IPS-15b (cell line): ENCODE measurements around the gene HARS1.
"Not testable (repeated sequence)": the region's sequence is repeated elsewhere in the genome, so short reads cannot be mapped to it uniquely, and the experiment has no call there.

ENCODE experiments used
- H3K27me3 ChIP-seq: one replicate; pipeline ENCODE4 v1.6.1; 2013; ENCODE audit warnings: low read length; ENCODE audit not compliant: control insufficient read depth, insufficient read depth
- H3K36me3 ChIP-seq: one replicate; pipeline ENCODE4 v1.6.1; 2013; ENCODE audit warnings: low read length; ENCODE audit not compliant: control insufficient read depth, insufficient read depth
- H3K4me1 ChIP-seq: one replicate; pipeline ENCODE4 v1.6.1; 2013; ENCODE audit warnings: mild to moderate bottlenecking, low read length; ENCODE audit not compliant: control insufficient read depth, insufficient read depth
- H3K4me3 ChIP-seq: one replicate; pipeline ENCODE4 v1.5.1; 2013; ENCODE audit warnings: low read depth, low read length
- H3K9ac ChIP-seq: one replicate; pipeline ENCODE4 v1.6.1; 2013; ENCODE audit warnings: low read depth, mild to moderate bottlenecking, low read length
- H3K9me3 ChIP-seq: one replicate; pipeline ENCODE4 v1.6.1; 2013; ENCODE audit warnings: mild to moderate bottlenecking, low read length; ENCODE audit not compliant: control insufficient read depth, insufficient read depth

HARS1 gene

DNA sequence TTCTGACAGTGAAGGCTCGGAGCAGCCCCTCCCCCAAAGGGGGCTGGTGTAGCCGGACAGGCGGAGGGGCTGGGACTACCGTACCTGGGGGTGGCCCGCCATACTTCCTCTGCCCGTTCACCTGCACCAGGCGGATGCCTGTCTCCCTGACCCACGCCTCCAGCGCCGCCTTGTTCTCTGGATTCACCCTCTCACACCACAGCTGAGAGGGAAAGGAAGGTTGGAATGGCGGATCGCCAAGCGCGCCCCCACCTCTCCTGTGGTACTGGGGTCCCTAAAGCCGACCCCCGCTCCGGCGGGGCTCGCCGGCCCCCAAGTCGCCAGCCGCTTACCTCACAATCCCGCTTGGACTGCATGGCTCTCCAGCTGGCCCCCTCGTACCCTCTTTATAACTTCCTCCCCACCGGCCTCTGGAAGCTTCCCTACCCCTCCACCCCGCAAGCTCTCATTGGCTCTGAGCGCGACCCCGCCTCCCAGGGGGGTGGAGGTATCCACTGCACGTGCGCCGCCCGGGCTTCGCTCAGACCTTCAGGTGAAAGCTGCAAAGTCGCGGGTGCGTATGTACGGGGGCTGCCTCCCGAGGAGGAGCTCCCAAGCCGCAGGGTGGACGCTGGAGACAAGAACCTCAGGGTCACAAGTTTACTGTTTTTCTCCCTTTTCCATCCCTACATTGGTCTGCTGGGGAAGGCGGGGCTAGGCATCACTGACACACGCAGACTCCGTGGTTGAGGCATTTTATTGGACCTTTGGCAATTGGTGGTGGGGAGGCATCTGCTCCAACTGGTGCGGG lies 17.8 kb downstream of the HARS1 start, which contains the start of gene DND1:
Gene DND1 (minus strand): TSS at position 390 of the 790 bp plus-strand sequence. CDS start 34 bp downstream, at position 356.
- Histone ChIP-seq H3K9me3 (no peaks in the 10 kb centered on the region), H3K9ac (peak within 1 kb of the TSS; percentile 37), H3K4me3 (peak within 1 kb of the TSS; percentile 26), H3K36me3 (peaks cover 50% of the 10 kb centered on the region), H3K27me3 (no peaks in the 10 kb centered on the region), H3K4me1 (peaks cover 4% of the 10 kb centered on the region)

- Histone ChIP-seq H3K9ac (peak overlapping the region; percentile 37), H3K9me3 (no peaks in the 10 kb centered on the region), H3K27me3 (no peaks in the 10 kb centered on the region), H3K4me1 (peaks cover 4% of the 10 kb centered on the region), H3K36me3 (peaks cover 54% of the 10 kb centered on the region), H3K4me3 (peak overlapping the region; percentile 26)
Measured at GRCh38 chr5:140672455-140673186, 18.5 kb downstream of the HARS1 start.

DNA sequence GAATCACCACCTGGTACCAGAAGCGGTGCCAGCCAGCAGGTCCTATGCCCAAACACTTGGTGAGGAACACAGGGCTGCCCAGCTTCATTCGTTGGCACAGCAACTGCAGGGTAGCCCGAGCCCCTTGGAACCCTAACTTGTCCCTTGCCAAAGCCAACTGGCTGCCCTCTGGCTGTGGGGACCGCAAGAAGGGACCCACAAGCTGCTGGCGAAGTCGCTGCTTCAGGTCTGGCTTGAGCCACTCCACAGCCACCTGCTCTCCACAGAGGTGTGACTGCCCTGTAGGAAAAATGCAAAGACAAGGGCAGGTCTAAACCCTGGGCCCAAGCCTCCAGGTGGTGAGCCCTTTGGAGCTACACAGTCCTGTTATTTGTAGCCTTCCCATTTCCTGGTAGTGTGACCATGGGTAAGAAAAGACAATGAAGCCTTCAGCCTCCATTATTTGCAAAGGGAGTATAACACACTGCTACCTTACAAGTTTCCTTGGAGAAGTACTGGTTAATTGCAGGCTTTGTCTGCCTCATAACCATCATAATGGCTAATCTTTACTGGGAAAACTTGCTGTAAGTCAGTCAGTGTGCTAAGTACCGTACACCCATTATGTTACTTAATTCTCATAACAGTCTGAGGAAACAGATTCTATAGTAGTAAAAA lies 19.6 kb downstream of the HARS1 start:
- H3K4me3 ChIP-seq = no peak overlapping the region
- no peaks in the 10 kb centered on the region for H3K9me3 ChIP-seq
- H3K27me3 ChIP-seq = no peaks in the 10 kb centered on the region
- H3K9ac ChIP-seq = no peak overlapping the region
- H3K4me1 ChIP-seq = peaks cover 4% of the 10 kb centered on the region
- peaks cover 52% of the 10 kb centered on the region for H3K36me3 ChIP-seq

- not testable (repeated sequence) for H3K27me3 ChIP-seq, H3K4me3 ChIP-seq, H3K9ac ChIP-seq, H3K4me1 ChIP-seq, H3K9me3 ChIP-seq
- peaks cover 47% of the 10 kb centered on the region for H3K36me3 ChIP-seq
Measured at GRCh38 chr5:140671035-140671434, 20.1 kb downstream of the HARS1 start.

- H3K27me3 ChIP-seq = no peaks in the 10 kb centered on the region
- peak within 1 kb of the TSS; percentile 88 for H3K9ac ChIP-seq
- H3K9me3 ChIP-seq = no peaks in the 10 kb centered on the region
- H3K36me3 ChIP-seq = peaks cover 36% of the 10 kb centered on the region
- H3K4me3 ChIP-seq = peak within 1 kb of the TSS; percentile 84
- no peaks in the 10 kb centered on the region for H3K4me1 ChIP-seq
Measured at GRCh38 chr5:140664359-140665119, 26.6 kb downstream of the HARS1 start, which contains the start of gene WDR55. Gene WDR55, plus strand, starts transcription at chr5:140664904. Its CDS starts 9 bp downstream, at chr5:140664913.

GRCh38 chr5:140664030-140664358 lies 27.2 kb downstream of the HARS1 start:
- no peaks in the 10 kb centered on the region for H3K9me3 ChIP-seq

GRCh38 chr5:140660371-140660770 lies 30.8 kb downstream of the HARS1 start:
- not testable (repeated sequence) for H3K27me3 ChIP-seq, H3K9ac ChIP-seq, H3K4me3 ChIP-seq, H3K9me3 ChIP-seq, H3K4me1 ChIP-seq
- H3K36me3 ChIP-seq = peaks cover 32% of the 10 kb centered on the region

More at GRCh38 chr5:140664030-140664358, 27.2 kb downstream of the HARS1 start:
- peak overlapping the region; percentile 79 for H3K9ac ChIP-seq
- H3K36me3 ChIP-seq = peaks cover 32% of the 10 kb centered on the region
- peak overlapping the region; percentile 84 for H3K4me3 ChIP-seq
- no peaks in the 10 kb centered on the region for H3K27me3 ChIP-seq
- no peaks in the 10 kb centered on the region for H3K4me1 ChIP-seq

DNA sequence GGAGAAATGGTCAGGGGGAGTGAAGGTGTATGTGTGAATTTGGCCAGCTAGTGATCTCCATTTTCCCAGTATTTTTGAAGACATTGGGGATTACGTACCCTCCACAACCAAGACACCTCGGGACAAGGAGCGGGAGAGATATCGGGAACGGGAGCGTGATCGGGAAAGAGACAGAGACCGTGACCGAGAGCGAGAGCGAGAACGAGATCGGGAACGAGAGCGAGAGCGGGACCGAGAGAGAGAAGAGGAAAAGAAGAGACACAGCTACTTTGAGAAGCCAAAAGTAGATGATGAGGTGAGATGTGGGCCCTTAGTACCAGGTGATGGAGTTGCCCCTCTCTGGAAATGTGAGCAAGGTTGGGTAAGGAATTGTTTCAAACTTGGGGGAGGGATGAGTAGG lies 32.3 kb downstream of the HARS1 start:
- H3K4me3 ChIP-seq = no peak overlapping the region
- no peaks in the 10 kb centered on the region for H3K9me3 ChIP-seq
- no peak overlapping the region for H3K9ac ChIP-seq
- no peaks in the 10 kb centered on the region for H3K4me1 ChIP-seq
- peaks cover 38% of the 10 kb centered on the region for H3K36me3 ChIP-seq
- no peaks in the 10 kb centered on the region for H3K27me3 ChIP-seq

DNA sequence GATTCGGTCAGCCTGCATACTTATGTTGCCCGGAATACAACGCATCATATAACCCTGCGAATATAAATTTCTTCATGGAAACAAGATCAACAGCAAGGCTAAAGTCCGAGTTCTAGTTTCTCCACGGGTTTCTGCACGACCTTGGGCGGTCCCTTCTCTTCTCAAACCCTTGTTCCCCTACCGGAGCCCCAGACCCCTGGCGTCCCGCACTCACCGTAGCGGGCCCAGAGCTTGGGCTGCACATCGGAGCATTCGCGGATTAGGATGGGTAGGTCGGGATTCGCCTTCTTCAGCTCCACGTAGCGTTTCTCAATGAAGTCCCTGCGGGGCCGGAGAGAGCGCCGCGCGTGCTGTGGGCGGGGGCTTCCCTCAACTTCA lies 44.1 kb downstream of the HARS1 start:
- peaks cover 39% of the 10 kb centered on the region for H3K36me3 ChIP-seq
- no peaks in the 10 kb centered on the region for H3K4me1 ChIP-seq
- peak overlapping the region; percentile 83 for H3K9ac ChIP-seq
- no peaks in the 10 kb centered on the region for H3K27me3 ChIP-seq
- H3K4me3 ChIP-seq = peak overlapping the region; percentile 99
- H3K9me3 ChIP-seq = no peaks in the 10 kb centered on the region

- Histone ChIP-seq H3K9me3 (no peaks in the 10 kb centered on the region), H3K27me3 (no peaks in the 10 kb centered on the region), H3K36me3 (peaks cover 37% of the 10 kb centered on the region), H3K9ac (no peak overlapping the region), H3K4me3 (no peak overlapping the region), H3K4me1 (peaks cover 4% of the 10 kb centered on the region)
Measured at GRCh38 chr5:140642718-140643117, 48.5 kb downstream of the HARS1 start.

DNA sequence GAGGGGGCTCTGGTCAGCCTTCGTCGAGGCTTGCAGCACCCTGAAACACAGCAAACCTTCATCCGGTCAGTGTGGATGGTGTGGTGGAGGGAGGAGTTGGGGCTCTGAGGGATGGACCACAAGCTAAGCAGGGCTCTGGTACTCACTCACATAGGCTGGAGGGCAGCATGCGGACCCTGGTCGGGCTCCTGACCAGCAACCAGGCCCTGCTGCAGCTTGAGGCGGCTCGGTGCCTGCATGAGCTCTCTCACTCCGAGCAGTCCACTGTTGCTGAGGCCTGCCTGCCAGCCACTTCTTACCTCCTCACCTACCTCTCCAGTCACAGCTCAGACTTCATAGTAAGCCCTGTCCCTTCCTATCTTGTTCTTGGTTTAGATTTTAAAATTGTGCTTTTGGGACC lies 49.5 kb downstream of the HARS1 start:
- H3K36me3 ChIP-seq = peaks cover 37% of the 10 kb centered on the region

More for the DNA sequence above, 49.5 kb downstream of the HARS1 start:
- Histone ChIP-seq H3K4me1 (peaks cover 4% of the 10 kb centered on the region), H3K9me3 (no peaks in the 10 kb centered on the region), H3K27me3 (no peaks in the 10 kb centered on the region), H3K4me3 (no peak overlapping the region), H3K9ac (no peak overlapping the region)
